Anterior cingulate cortex (tissue), 58 donors: ENCODE data around the gene RNF157.

ENCODE experiments used
- DNase-seq, 58 donors: peaks; one replicate each; lab custom pipeline; 2025; lab: John Stamatoyannopoulos, UW

The RNF157 gene

GRCh38 chr17:76104140-76104895, 136.0 kb downstream of the RNF157 start:
- DNase-seq: peak in 1 of 58 donors; percentile 61

GRCh38 chr17:76103274-76104139, 136.8 kb downstream of the RNF157 start, which contains the start of gene EXOC7:
EXOC7 (minus strand) TSS chr17:76103787; CDS start chr17:76103692, 95 bp downstream.
- DNase-seq: peak in 57 of 58 donors; percentile 71 to 93 (median 87)

DNA sequence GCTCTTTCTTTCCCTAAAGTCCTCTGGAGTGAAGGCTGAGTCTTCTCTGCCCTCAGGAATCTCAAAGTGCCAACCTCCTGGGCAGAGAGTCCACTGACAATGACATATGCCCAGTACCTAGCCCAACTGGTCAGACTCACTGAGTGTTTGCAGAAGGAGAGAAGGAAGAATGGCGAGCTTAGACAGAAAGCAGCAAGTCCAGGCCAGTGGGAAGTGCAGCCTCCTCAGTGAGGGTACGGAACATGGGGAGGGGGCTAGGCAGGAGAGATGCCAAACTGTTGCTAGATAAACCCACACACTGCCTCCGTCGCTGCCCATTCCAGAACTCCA, 137.4 kb downstream of the RNF157 start:
- no peak for DNase-seq

DNA sequence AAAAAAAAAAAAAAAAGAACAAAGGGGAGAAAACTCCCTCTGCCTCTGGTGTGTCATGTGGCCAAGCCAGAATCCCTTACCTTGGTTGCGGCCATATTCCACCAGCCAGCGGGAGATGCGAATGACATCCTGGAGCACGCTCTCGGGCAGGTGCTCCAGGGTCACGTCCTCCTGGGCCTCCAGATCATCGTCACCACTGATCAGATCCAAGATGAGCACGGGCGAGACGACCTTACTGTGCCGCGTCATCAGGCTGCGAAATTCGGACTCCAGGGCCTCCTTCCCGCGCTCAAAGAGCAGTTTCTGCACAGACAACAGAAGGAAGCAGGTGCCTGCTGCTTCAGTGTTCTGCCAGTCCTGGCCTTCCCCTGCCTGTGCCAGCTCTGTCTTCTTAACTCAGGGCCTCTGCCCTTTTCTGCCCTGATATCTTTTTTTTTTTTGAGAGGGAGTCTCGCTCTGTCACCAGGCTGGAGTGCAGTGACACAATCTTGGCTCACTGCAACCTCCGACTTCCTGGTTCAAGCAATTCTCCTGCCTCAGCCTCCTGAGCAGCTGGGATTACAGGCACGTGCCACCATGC, 142.5 kb downstream of the RNF157 start:
- DNase-seq: no peak

- no peak for DNase-seq
Observed at GRCh38 chr17:76095943-76096342, 144.3 kb downstream of the RNF157 start.

GRCh38 chr17:76094046-76094445, 146.2 kb downstream of the RNF157 start:
- no peak for DNase-seq

DNA sequence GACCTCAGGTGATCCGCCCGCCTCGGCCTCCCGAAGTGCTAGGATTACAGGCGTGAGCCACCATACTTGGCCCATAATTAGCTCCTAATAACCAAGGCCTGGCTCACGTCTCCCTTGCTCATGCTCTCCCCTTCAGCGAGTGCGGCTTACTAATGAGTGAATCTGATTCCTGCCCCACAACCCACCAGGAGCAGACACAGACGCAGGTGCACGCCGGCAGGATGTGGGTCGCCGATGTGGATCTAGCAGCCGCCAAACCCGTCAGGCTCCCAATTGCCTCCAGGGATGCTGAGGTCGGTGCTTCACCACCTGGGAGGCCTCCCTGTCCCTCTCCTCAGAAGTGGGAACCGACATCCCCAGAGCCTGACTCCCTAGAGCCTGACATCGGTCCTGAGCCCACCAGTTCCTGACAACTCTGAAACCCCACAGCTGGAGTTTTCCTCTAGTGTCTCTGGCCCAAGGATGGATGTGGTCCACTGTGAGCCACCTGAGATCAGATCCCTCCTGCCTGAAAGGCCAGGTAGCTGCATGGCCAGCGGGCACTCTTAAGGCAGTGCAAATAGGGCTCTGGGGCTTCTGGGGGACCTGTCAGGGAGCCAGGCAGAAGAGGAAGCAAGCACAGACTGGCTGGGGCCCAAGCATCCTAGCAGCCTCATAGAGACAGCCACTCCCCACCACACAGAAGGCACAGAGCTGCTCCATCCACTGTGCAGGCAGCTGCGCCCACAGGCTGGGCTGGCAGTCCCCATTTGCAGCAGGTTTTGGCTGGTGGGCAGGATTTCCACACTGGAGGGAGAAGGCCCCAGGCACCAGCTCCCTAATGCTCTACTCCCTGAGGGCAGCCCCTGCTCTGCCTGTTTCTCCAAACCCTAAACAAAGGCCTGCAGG, 147.5 kb downstream of the RNF157 start:
- DNase-seq: peak in 2 of 58 donors; percentile 16 to 26
